GM18511 (cell line): ENCODE results near the gene SEC63.
A peak's percentile ranks its signal among the peaks of the same experiment; 100 is the strongest.
"Not testable (repeated sequence)": the region's sequence is repeated elsewhere in the genome, so short reads cannot be mapped to it uniquely, and the experiment has no call there.

Source experiments
- ATAC-seq: cut with Tn5 transposase; IDR thresholded peaks from one replicate; pipeline ENCODE4 v1.9.1; 2021; ENCODE audit warnings: mild to moderate bottlenecking, moderate library complexity; ENCODE audit not compliant: unreplicated experiment

The SEC63 gene

DNA sequence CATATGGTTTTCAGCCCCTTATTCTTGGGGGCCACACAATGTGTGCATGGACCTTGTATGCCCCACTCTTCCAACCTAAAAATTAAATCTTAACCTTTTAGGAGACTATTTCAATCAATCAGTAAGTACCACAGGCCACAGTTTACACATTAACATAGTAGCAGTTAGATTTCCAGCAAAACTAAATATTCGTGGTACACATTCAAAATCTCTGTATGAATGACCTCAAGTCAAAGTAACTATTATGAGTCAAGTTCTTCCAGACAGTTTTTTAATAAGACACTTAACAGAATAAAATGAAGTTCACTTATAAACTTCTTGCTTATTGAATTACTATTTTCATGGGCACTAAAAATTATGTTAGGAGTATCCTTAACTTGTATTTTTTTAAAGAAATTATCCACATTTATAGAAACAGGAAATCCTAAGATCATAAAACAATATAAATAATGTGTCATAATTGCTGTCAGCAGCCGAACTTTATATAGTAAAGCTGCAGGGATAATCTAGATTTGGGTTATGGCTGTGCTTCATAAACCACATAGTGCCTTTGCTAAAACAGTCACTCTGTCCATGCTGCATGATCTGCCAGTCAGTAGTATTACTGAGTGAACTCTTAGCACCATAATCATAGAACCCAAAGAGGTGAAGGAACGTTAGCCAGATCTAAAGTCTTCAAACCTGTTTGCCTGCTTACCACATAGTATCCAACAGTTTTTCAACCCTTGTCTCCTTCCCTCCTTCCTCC lies 21.7 kb downstream of the SEC63 start:
- ATAC-seq, result no peak

- not testable (repeated sequence) for ATAC-seq
Measured at GRCh38 chr6:107934229-107934628, 23.8 kb downstream of the SEC63 start.

GRCh38 chr6:107932580-107932979 lies 25.4 kb downstream of the SEC63 start:
- no peak for ATAC-seq

DNA sequence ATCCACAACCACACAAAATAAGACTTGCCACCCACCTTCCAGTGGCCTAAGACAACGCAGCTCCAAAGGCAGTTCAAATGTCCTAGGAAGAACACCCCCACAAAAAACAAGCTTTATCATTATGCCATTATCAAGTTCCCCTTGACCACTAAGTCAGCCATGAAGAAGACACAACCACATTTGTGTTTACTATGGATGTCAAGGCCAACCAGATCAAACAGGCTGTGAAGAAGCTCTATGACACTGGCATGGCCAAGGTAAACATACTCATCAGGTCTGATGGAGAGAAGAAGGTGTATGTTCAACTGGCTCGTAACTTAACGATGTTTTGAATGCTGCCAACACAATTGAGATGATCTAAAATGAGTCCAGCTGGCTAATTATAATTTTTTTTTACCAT lies 26.1 kb downstream of the SEC63 start:
- ATAC-seq, result no peak

GRCh38 chr6:107928984-107929383 lies 29.0 kb downstream of the SEC63 start:
- no peak for ATAC-seq

GRCh38 chr6:107926697-107927544 lies 31.1 kb downstream of the SEC63 start:
- ATAC-seq, result not testable (repeated sequence)

GRCh38 chr6:107917451-107918375 lies 40.3 kb downstream of the SEC63 start:
- ATAC-seq, result peak; percentile 72

DNA sequence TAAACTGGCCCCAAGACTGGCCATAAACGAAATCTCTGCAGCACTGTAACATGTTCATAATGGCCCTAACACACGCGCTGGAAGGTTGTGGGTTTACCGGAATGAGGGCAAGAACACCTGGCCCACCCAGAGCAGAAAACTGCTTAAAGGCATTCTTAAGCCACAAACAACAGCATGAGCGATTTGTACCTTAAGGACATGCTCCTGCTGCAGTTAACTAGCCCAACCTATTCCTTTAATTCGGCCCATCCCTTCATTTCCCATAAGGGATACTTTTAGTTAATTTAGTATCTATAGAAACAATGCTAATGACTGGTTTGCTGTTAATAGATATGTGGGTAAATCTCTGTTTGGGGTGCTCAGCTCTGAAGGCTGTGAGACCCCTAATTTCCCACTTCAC lies 41.0 kb downstream of the SEC63 start:
- not testable (repeated sequence) for ATAC-seq

GRCh38 chr6:107911692-107912091 lies 46.3 kb downstream of the SEC63 start:
- no peak for ATAC-seq

GRCh38 chr6:107894809-107895396 lies 63.1 kb downstream of the SEC63 start:
- no peak for ATAC-seq

DNA sequence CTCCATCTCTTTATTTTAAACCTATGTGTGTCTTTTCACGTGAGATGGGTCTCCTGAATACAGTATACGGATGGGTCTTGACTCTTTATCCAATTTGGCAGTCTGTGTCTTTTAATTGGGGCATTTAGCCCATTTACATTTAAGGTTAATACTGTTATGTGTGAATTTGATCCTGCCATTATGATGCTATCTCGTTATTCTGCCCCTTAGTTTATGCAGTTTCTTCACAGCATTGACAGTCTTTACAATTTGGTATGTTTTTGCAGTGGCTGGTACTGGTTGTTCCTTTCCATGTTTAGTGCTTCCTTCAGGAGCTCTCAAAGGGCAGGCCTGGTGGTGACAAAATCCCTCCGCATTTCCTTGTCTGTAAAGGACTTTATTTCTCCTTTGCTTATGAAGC lies 67.6 kb downstream of the SEC63 start:
- ATAC-seq, result not testable (repeated sequence)

DNA sequence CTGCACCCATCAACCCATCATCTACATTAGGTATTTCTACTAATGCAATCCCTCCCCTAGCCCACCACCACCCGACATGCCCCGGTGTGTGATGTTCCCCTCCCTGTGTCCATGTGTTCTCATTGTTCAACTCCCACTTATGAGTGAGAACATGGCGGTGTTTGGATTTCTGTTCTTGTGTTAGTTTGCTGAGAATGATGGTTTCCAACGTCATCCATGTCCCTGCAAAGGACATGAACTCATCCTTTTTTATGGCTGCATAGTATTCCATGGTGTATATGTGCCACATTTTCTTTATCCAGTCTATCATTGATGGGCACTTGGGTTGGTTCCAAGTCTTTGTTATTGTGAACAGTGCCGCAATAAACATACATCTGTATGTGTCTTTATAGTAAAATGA lies 72.1 kb downstream of the SEC63 start:
- ATAC-seq, result not testable (repeated sequence)

DNA sequence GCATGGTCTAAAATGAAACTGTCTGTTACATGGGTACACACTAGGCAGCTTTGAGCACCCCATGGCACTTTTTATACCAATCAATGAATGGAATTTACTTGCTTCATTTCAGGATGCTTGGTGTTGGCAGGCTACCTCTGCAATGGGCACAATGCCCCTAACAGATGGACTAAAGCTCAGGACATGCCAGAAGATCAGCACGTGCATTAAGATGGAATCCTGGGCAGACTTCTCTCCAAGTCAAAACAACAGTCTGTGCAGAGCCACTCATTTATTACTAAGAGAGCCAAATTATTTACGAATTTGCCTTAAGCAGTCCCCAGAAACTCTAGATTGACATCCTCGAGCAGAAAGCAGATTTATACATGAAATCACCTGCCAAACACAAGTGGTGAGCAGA lies 78.1 kb downstream of the SEC63 start:
- ATAC-seq, result no peak

DNA sequence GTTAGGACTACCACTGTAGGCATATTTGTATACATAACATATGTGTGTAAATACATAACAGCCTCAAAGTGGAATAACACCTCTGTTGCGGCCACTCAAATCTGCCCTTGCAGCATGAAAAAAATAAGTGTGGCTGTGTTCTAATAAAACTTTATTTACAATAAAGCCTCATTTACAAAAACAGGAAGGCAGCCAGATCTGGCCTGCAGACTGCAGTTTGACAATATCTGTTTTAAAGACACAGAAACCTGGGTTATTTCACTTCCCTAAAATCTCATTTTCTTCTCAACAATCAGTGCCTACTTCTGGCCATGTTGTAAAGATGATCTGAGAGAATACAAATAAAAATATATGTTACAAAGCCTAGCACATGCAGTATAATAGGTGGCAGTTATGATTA lies 80.0 kb downstream of the SEC63 start:
- no peak for ATAC-seq

DNA sequence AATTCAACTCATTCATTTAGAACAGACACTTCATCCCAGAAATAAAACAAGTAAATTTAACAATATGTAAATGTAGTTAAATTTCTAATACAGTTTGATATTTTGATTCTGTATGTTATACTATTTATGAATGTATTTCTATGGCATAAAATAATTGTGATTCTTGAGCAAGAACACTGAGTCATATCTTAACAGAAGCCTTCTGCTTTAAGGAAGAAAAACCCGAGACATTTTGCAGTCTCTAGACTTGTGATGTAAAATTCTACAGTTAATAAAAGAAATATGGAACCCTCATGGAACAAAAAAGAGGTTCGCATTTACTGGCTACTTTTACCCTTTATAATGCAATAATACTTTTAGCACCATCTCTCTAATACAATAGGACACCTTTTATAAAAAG lies 86.0 kb downstream of the SEC63 start:
- ATAC-seq, result no peak

GRCh38 chr6:107871512-107871911 lies 86.5 kb downstream of the SEC63 start:
- ATAC-seq, result not testable (repeated sequence)

- no peak for ATAC-seq
Measured at GRCh38 chr6:107871016-107871415, 87.0 kb downstream of the SEC63 start.

DNA sequence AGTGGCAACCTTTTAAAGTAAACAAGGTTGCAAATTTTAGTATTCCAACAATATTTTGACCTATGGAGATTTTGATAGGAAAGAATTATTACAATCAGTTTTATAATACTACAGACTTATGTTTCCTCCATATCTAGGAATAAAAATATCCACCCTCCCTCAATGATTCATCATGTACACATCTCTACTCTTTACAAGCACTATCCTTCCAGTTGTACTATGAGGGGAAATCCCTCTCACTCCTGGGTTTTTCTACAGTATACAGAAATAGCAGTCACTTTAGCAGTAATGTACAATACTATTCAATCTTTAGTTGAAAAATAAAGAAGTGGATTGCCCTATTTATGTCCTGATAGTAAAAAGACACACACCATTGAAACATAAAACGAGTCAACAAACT lies 87.6 kb downstream of the SEC63 start:
- no peak for ATAC-seq

DNA sequence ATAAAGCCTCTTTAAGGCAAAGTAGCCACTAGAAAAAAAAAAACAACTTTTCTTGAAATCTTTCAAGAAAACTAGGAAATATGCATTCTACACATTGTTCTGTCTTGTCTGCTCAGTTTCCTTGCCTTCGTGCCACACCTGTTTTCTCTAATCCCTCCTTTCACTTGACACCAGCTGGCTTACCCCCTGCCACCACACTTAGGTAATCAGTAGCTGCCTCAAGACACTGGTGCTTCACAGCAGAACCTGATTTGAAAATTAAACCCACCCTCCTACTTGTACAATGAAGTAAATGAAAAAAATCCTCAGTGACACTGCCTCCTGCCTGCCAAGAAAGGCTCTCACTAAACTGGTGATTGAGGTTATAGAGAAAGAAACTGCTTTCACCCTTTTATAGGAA lies 88.1 kb downstream of the SEC63 start:
- no peak for ATAC-seq

- ATAC-seq, result peak; percentile 65
Measured at GRCh38 chr6:107868867-107869611, 89.0 kb downstream of the SEC63 start.
